OCI-LY3 (cell line): Measurements from ENCODE around the gene GABRB2.
A peak's percentile ranks its signal among the peaks of the same experiment; 100 is the strongest.

Source experiments
- H2AFZ ChIP-seq: fragments of 200-600, 300-600 bp; shearing (Covaris generic); 2 replicates; pipeline ENCODE4 v1.6.0; 2014; ENCODE audit warnings: antibody characterized with exemption, low read depth, low read length
- H3K27ac ChIP-seq: fragments of 200-600, 300-600 bp; sonication (generic); 2 replicates; pipeline ENCODE4 v1.5.1; 2014; ENCODE audit warnings: mild to moderate bottlenecking, low read length, moderate library complexity, mixed read lengths
- H3K27me3 ChIP-seq: fragments of 200-600, 300-600 bp; sonication (generic); 2 replicates; pipeline ENCODE4 v1.6.1; 2014; ENCODE audit warnings: low read depth, low read length, mixed read lengths
- H3K36me3 ChIP-seq: fragments of 200-600, 300-600 bp; sonication (generic); replicated peaks from 2 replicates; pipeline ENCODE3; 2014; ENCODE audit warnings: low read depth, low read length, mixed read lengths
- H3K4me1 ChIP-seq: fragments of 300-600, 200-600 bp; sonication (generic); 2 replicates; pipeline ENCODE4 v1.6.1; 2014; ENCODE audit warnings: low read length, mixed read lengths
- H3K4me2 ChIP-seq: fragments of 200-600, 300-600 bp; sonication (generic); 2 replicates; pipeline ENCODE4 v1.6.1; 2014; ENCODE audit warnings: low read length, mixed read lengths
- H3K4me3 ChIP-seq: fragments of 300-600, 200-600 bp; sonication (generic); 2 replicates; pipeline ENCODE4 v1.5.1; 2014; ENCODE audit warnings: antibody characterized with exemption, mild to moderate bottlenecking, low read length, moderate library complexity
- H3K79me2 ChIP-seq: fragments of 300-600, 200-600 bp; shearing (Covaris generic); 2 replicates; pipeline ENCODE4 v1.6.1; 2014; ENCODE audit warnings: mild to moderate bottlenecking, low read length, mixed read lengths
- H3K9ac ChIP-seq: fragments of 300-600, 200-600 bp; shearing (Covaris generic); 2 replicates; pipeline ENCODE4 v1.6.0; 2014; ENCODE audit warnings: mild to moderate bottlenecking, low read length, moderate library complexity
- H3K9me3 ChIP-seq: fragments of 200-600, 300-600 bp; shearing (Covaris generic); 2 replicates; pipeline ENCODE4 v1.6.1; 2014; ENCODE audit warnings: low read length, mixed read lengths; ENCODE audit not compliant: insufficient read depth
- H4K20me1 ChIP-seq: fragments of 200-600, 300-600 bp; sonication (generic); 2 replicates; pipeline ENCODE4 v1.6.1; 2016; ENCODE audit warnings: low read length, mixed read lengths; ENCODE audit not compliant: insufficient read depth
- CTCF ChIP-seq: fragments of 200-600, 300-600 bp; sonication (generic); IDR thresholded peaks from 2 replicates; pipeline ENCODE4 v1.5.1; 2014; ENCODE audit warnings: antibody characterized with exemption, low read length, low read depth
- EZH2phosphoT487 ChIP-seq: fragments of 200-600 bp; shearing (Covaris generic); IDR thresholded peaks from 2 replicates; pipeline ENCODE4 v1.6.1; 2018; ENCODE audit warnings: antibody characterized with exemption, mixed run types, low read depth

The GABRB2 gene

GRCh38 chr5:161312882-161313281 is 233.6 kb downstream of the GABRB2 start:
- H3K9ac ChIP-seq, result no peak overlapping the region
- H3K4me3 ChIP-seq, result no peak overlapping the region
- H2AFZ ChIP-seq, result no peak overlapping the region
- no peaks in the 10 kb centered on the region for H4K20me1 ChIP-seq
- no peaks in the 10 kb centered on the region for H3K36me3 ChIP-seq
- H3K4me2 ChIP-seq, result peak overlapping the region; percentile 69; the same call in 1 of the 2 replicates
- H3K27me3 ChIP-seq, result no peaks in the 10 kb centered on the region
- no peak for TF ChIP-seq CTCF
- TF ChIP-seq EZH2phosphoT487, result no peak
- no peaks in the 10 kb centered on the region for H3K9me3 ChIP-seq
- H3K79me2 ChIP-seq, result no peaks in the 10 kb centered on the region
- H3K27ac ChIP-seq, result no peak overlapping the region
- peaks cover 22% of the 10 kb centered on the region for H3K4me1 ChIP-seq

DNA sequence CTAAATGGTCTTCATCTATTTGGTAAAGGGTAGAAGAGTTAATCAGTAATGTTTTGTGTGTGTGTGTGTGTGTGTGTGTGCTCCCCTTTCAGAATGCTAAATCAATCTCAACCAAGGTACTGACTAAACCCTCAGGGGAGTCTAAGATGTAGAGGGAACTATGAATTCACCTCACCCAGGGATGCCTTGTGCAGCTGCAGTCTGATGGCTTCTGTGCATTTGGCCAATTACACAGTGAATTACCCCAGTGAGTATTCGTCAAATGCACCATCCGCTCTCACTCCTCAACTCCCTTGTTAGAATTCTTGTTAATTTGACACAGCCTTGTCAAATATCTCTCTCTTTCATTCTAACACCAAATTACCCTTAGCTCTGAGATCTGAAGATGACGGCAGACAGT is 234.6 kb downstream of the GABRB2 start:
- H3K79me2 ChIP-seq, result no peaks in the 10 kb centered on the region
- H3K27me3 ChIP-seq, result no peaks in the 10 kb centered on the region
- H3K36me3 ChIP-seq, result no peaks in the 10 kb centered on the region
- H3K4me1 ChIP-seq, result peaks cover 22% of the 10 kb centered on the region
- H3K4me3 ChIP-seq, result peak overlapping the region; percentile 31; the same call in 1 of the 2 replicates
- no peak overlapping the region for H3K9ac ChIP-seq
- H3K9me3 ChIP-seq, result no peaks in the 10 kb centered on the region
- no peak for TF ChIP-seq EZH2phosphoT487
- TF ChIP-seq CTCF, result no peak
- H3K4me2 ChIP-seq, result peak overlapping the region; percentile 69
- H3K27ac ChIP-seq, result peak overlapping the region; percentile 68
- H2AFZ ChIP-seq, result no peak overlapping the region
- no peaks in the 10 kb centered on the region for H4K20me1 ChIP-seq

DNA sequence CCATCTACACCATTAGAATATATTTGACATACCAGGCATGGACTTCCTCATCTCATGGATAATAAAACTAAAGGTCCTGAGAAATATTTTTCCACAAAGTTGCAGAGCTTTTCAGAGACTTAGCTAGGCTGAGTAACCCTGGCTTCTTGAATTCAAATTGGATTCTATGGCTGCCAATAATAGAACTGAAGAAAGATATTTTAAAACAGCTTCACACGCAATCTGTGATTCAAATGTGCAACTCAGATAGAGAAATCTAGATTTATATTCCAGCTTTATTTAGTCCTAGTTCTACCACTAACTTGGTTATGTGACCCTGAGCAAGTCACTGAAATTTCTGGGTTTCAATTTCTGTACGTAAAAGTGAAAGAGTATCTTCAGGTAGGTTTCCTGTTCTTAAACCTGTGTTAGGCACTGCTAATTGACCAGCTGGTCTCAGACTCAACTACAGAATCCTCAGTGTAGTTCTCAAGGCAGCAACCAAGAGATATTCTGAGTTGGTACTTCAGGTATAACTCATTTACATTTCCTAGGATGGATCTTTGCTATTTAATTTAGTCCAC is 235.3 kb downstream of the GABRB2 start:
- no peaks in the 10 kb centered on the region for H3K79me2 ChIP-seq
- H2AFZ ChIP-seq, result no peak overlapping the region
- peak overlapping the region; percentile 68 for H3K27ac ChIP-seq
- H3K9ac ChIP-seq, result no peak overlapping the region
- H3K27me3 ChIP-seq, result no peaks in the 10 kb centered on the region
- peaks cover 22% of the 10 kb centered on the region for H3K4me1 ChIP-seq
- H3K4me3 ChIP-seq, result peak overlapping the region; percentile 61
- peak overlapping the region; percentile 69 for H3K4me2 ChIP-seq
- no peak for TF ChIP-seq EZH2phosphoT487
- TF ChIP-seq CTCF, result no peak
- no peaks in the 10 kb centered on the region for H3K9me3 ChIP-seq
- no peaks in the 10 kb centered on the region for H4K20me1 ChIP-seq
- H3K36me3 ChIP-seq, result no peaks in the 10 kb centered on the region

- Histone ChIP-seq H3K4me1 (peaks cover 7% of the 10 kb centered on the region), H3K79me2 (no peaks in the 10 kb centered on the region), H3K27me3 (no peaks in the 10 kb centered on the region), H4K20me1 (no peaks in the 10 kb centered on the region), H3K27ac (no peak overlapping the region), H2AFZ (no peak overlapping the region), H3K36me3 (no peaks in the 10 kb centered on the region), H3K4me2 (no peak overlapping the region), H3K9ac (no peak overlapping the region), H3K4me3 (no peak overlapping the region), H3K9me3 (no peaks in the 10 kb centered on the region)
- no peak for TF ChIP-seq CTCF
- TF ChIP-seq EZH2phosphoT487, result no peak
Observed at GRCh38 chr5:161306351-161306995, 240.1 kb downstream of the GABRB2 start.
